Left lung (tissue), 10 donors: Measurements from ENCODE around the gene LUM. TPM values are rescaled to one million over a fixed set of nuclear protein-coding genes. Genes with fewer than 3 reads are reported as not detected.
"Not testable (repeated sequence)": the region's sequence is repeated elsewhere in the genome, so short reads cannot be mapped to it uniquely, and the experiment has no call there.

ENCODE experiments used
- ATAC-seq: fragments of 200-7000 bp; cut with Tn5 transposase; one replicate; pipeline ENCODE4 v1.9.1; 2020; ENCODE audit warnings: moderate library complexity
- DNase-seq, 4 donors: peaks; one replicate each; pipeline ENCODE4 v3.0.0-alpha.2; 2013 to 2020
- H3K27ac ChIP-seq, 2 donors: fragments of 200-600 bp; sonication (generic) in 1 of 2; one replicate each; pipeline versions ENCODE4 v1.5.0 to v1.8.0; 2020 to 2021
- H3K27me3 ChIP-seq, 2 donors: fragments of 200-600 bp; sonication (generic) in 1 of 2; one replicate each; pipeline versions ENCODE4 v1.5.0 to v1.8.0; 2020 to 2021
- H3K36me3 ChIP-seq, 2 donors: fragments of 200-600 bp; sonication (generic) in 1 of 2; one replicate each; pipeline versions ENCODE4 v1.5.0 to v1.8.0; 2020 to 2021
- H3K4me1 ChIP-seq, 2 donors: fragments of 200-600 bp; one replicate each; pipeline ENCODE4 v1.8.0; 2021
- H3K4me3 ChIP-seq, 2 donors: fragments of 200-600 bp; sonication (generic) in 1 of 2; one replicate each; pipeline versions ENCODE4 v1.5.0 to v1.8.0; 2020 to 2021; ENCODE audit warnings: mild to moderate bottlenecking in 1 of 2
- H3K9me3 ChIP-seq, 2 donors: fragments of 200-600 bp; sonication (generic) in 1 of 2; one replicate each; pipeline versions ENCODE4 v1.5.0 to v1.8.0; 2020 to 2021
- CTCF ChIP-seq, 2 donors: fragments of 200-600 bp; sonication (generic) in 1 of 2; IDR thresholded peaks; one replicate each; pipeline versions ENCODE4 v1.5.0 to v1.8.0; 2021; ENCODE audit warnings: antibody characterized with exemption in 2 of 2
- intact Hi-C, 2 donors: fragments of 100-400 bp; cut with DNase I; formaldehyde crosslinking; loops; one replicate each; pipeline versions ENCODE4 v1.11.2 to v1.14.2; 2022
- polyA plus RNA-seq, 6 donors: library from polyadenylated mRNA; unstranded; fragments of 120-200 nt; gene quantifications; one replicate each; pipeline ENCODE4 v1.2.1, GENCODE V29; 2013; ENCODE audit not compliant: insufficient read length in 6 of 6
- total RNA-seq, 2 donors: library from RNA; stranded (reverse); fragmentation: NEBNext Ultra II Directional; extraction: Animal tissue kit (Norgen Biotek cat#: 25700); gene quantifications; one replicate each; pipeline ENCODE4 v1.2.1, GENCODE V29; 2021
- donor health status: DM: no; HTN: yes; CAD: no.
- donor health status: DM: no; HTN: no; CAD: no.

LUM gene
- total and polyA plus RNA-seq, 8 donors: 605 to 1,088 (median 884) TPM

GRCh38 chr12:91094957-91095356, 16.3 kb downstream of the LUM start:
- intact Hi-C loops: no loop called here
- Histone ChIP-seq H3K27me3 (no peaks in the 10 kb centered on the region), H3K9me3 (peaks cover 0 to 13% of the 10 kb centered on the region in 2 donors), H3K4me1 (no peaks in the 10 kb centered on the region), H3K4me3 (no peak overlapping the region), H3K36me3 (no peaks in the 10 kb centered on the region), H3K27ac (no peak overlapping the region)
- ATAC-seq (no peak), DNase-seq (no peak)
- TF ChIP-seq CTCF (IDR thresholded peaks at IDR 0.05): no peak

GRCh38 chr12:91094032-91094662, 17.1 kb downstream of the LUM start:
- no peaks in the 10 kb centered on the region for H3K4me1 ChIP-seq
- peaks cover 0 to 19% of the 10 kb centered on the region in 2 donors for H3K9me3 ChIP-seq
- H3K27ac ChIP-seq: no peak overlapping the region
- H3K27me3 ChIP-seq: no peaks in the 10 kb centered on the region
- intact Hi-C loops: no loop called here
- H3K36me3 ChIP-seq: no peaks in the 10 kb centered on the region
- TF ChIP-seq CTCF (IDR thresholded peaks at IDR 0.05): no peak
- no peak overlapping the region for H3K4me3 ChIP-seq
- DNase-seq (no peak), ATAC-seq (no peak)

DNA sequence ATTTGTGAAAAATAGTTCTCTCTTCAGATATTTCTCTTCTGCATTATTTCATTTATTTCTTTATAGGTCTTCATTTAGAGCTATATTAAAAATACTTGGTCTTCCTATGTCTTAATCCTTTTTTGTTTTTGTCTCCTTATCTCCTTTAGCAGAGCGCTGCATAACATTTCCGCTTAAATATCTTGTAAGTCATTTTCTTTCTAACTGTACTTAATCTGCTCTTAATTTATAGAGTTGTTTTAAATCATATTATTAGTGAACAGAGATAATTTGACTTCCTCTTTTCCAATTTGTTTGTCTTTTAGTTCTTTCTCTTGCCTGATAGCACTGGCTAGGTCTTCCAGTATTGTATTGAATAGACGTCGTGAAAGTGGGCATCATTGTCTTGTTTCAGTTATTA, 18.0 kb downstream of the LUM start:
- TF ChIP-seq CTCF (IDR thresholded peaks at IDR 0.05): no peak
- no peak overlapping the region for H3K27ac ChIP-seq
- no peak for ATAC-seq
- no peak overlapping the region for H3K4me3 ChIP-seq
- intact Hi-C loops: no loop called here
- H3K9me3 ChIP-seq: peaks cover 0 to 26% of the 10 kb centered on the region in 2 donors
- H3K4me1 ChIP-seq: no peaks in the 10 kb centered on the region
- no peaks in the 10 kb centered on the region for H3K27me3 ChIP-seq
- H3K36me3 ChIP-seq: no peaks in the 10 kb centered on the region
- DNase-seq: no peak

- intact Hi-C loops: no loop called here
- no peak for TF ChIP-seq CTCF (IDR thresholded peaks at IDR 0.05)
- H3K27me3 ChIP-seq: no peaks in the 10 kb centered on the region
- H3K9me3 ChIP-seq: peaks cover 0 to 27% of the 10 kb centered on the region in 2 donors
- H3K4me1 ChIP-seq: no peaks in the 10 kb centered on the region
- no peak overlapping the region for H3K27ac ChIP-seq
- no peak for DNase-seq
- no peak for ATAC-seq
- no peaks in the 10 kb centered on the region for H3K36me3 ChIP-seq
- no peak overlapping the region for H3K4me3 ChIP-seq
Measured at GRCh38 chr12:91091916-91092715, 19.2 kb downstream of the LUM start.

GRCh38 chr12:91089953-91090352, 21.3 kb downstream of the LUM start:
- H3K4me1 ChIP-seq, H3K27me3 ChIP-seq, H3K36me3 ChIP-seq, DNase-seq, intact Hi-C loops, ATAC-seq, H3K4me3 ChIP-seq, H3K27ac ChIP-seq: not testable (repeated sequence)
- H3K9me3 ChIP-seq: peaks cover 0 to 22% of the 10 kb centered on the region in 2 donors
